HG02852 (cell line): ENCODE data around the gene SPRED2.

Experiments
- ATAC-seq: cut with Tn5 transposase; IDR thresholded peaks from one replicate; pipeline ENCODE4 v1.9.1; 2021; ENCODE audit warnings: mild to moderate bottlenecking, moderate library complexity; ENCODE audit not compliant: unreplicated experiment

Gene SPRED2

GRCh38 chr2:65316072-65316471 is 116.3 kb downstream of the SPRED2 start:
- no peak for ATAC-seq

- ATAC-seq: no peak
Observed at GRCh38 chr2:65314801-65315441, 117.5 kb downstream of the SPRED2 start.

GRCh38 chr2:65313954-65314256 is 118.5 kb downstream of the SPRED2 start:
- ATAC-seq: no peak

- no peak for ATAC-seq
Observed at GRCh38 chr2:65313126-65313953, 119.1 kb downstream of the SPRED2 start.

GRCh38 chr2:65311596-65311995 is 120.8 kb downstream of the SPRED2 start:
- ATAC-seq: no peak

GRCh38 chr2:65311049-65311448 is 121.3 kb downstream of the SPRED2 start:
- no peak for ATAC-seq

- ATAC-seq: no peak
Observed at GRCh38 chr2:65309699-65310098, 122.7 kb downstream of the SPRED2 start.

GRCh38 chr2:65305934-65306333 is 126.5 kb downstream of the SPRED2 start:
- no peak for ATAC-seq

- peak; percentile 92 for ATAC-seq
Observed at GRCh38 chr2:65300761-65301711, 131.4 kb downstream of the SPRED2 start.

GRCh38 chr2:65300134-65300760 is 132.2 kb downstream of the SPRED2 start:
- ATAC-seq: no peak

GRCh38 chr2:65299246-65299645 is 133.2 kb downstream of the SPRED2 start:
- no peak for ATAC-seq

- ATAC-seq: no peak
Observed at GRCh38 chr2:65298089-65298488, 134.3 kb downstream of the SPRED2 start.

- no peak for ATAC-seq
Observed at GRCh38 chr2:65297544-65297943, 134.9 kb downstream of the SPRED2 start.

- no peak for ATAC-seq
Observed at GRCh38 chr2:65296971-65297370, 135.4 kb downstream of the SPRED2 start.

- ATAC-seq: no peak
Observed at GRCh38 chr2:65294701-65295100, 137.7 kb downstream of the SPRED2 start.

- no peak for ATAC-seq
Observed at GRCh38 chr2:65294136-65294535, 138.3 kb downstream of the SPRED2 start.

- ATAC-seq: no peak
Observed at GRCh38 chr2:65293376-65293775, 139.0 kb downstream of the SPRED2 start.

GRCh38 chr2:65292461-65293011 is 139.9 kb downstream of the SPRED2 start:
- no peak for ATAC-seq

GRCh38 chr2:65292106-65292400 is 140.3 kb downstream of the SPRED2 start:
- ATAC-seq: no peak

GRCh38 chr2:65291216-65292105 is 140.9 kb downstream of the SPRED2 start:
- ATAC-seq: no peak
